HG02623 (cell line): ENCODE measurements around the gene NOS3.
"Not testable (repeated sequence)": the region's sequence is repeated elsewhere in the genome, so short reads cannot be mapped to it uniquely, and the experiment has no call there.

Experiments
- ATAC-seq: cut with Tn5 transposase; IDR thresholded peaks from one replicate; pipeline ENCODE4 v1.9.1; 2021; ENCODE audit warnings: moderate library complexity; ENCODE audit not compliant: unreplicated experiment

The NOS3 gene

GRCh38 chr7:151032936-151033863 is 42.4 kb downstream of the NOS3 start:
- ATAC-seq = no peak

- ATAC-seq = no peak
These were observed 43.0 kb downstream of the NOS3 start for GRCh38 chr7:151033864-151034249.

- no peak for ATAC-seq
These were observed 43.7 kb downstream of the NOS3 start for GRCh38 chr7:151034312-151035025.

DNA sequence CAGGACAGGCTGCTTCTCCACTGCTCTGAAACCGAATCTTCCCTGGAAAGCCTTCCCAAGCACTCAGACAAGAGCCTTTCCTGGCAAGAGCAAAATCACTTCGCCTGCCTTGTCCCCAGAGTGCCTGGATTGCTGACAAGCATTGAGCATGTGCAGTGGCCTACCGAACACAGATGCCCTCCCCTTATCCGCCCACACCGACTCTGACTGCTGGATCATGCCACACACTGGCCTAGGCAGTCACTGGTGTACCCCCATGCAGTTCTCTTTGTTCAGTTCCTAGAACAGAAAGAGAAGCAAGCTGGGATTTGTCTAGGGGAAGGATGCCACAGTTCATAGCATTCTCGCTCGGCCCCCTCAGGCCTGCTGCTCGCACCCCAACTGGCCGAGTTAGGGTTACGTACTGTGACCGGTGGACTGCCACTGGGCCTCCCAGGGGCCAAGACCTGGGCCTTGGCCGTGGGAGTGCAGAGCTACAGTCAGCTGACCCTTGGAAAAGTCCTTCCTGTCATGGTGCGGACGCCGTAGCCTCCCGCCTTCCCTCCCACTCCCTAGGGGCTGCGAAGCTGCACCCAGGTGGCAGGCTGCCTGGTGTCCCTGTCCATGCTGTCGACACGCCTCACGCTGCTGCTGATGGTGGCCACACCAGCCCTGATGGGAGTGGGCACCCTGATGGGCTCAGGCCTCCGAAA is 44.4 kb downstream of the NOS3 start:
- ATAC-seq = no peak

DNA sequence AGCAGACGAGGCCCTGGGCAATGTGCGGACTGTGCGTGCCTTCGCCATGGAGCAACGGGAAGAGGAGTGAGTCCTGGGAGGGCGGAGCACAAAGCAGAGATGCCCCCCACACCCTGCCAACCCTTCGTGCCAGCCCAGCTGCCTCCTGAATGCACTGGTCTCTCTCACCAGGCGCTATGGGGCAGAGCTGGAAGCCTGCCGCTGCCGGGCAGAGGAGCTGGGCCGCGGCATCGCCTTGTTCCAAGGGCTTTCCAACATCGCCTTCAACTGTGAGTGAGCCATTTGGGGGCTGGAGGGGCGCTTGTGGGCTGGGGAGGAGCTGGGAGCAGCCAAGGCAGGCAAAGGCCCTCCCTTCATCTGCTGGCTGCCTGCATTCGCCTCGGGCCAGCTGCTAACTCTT is 45.1 kb downstream of the NOS3 start:
- ATAC-seq = no peak

GRCh38 chr7:151038951-151039849 is 48.4 kb downstream of the NOS3 start:
- no peak for ATAC-seq

GRCh38 chr7:151039850-151040548 is 49.2 kb downstream of the NOS3 start:
- ATAC-seq = no peak

GRCh38 chr7:151040616-151041375 is 50.0 kb downstream of the NOS3 start:
- ATAC-seq = no peak

GRCh38 chr7:151043449-151043848 is 52.6 kb downstream of the NOS3 start:
- not testable (repeated sequence) for ATAC-seq

GRCh38 chr7:151043959-151044358 is 53.1 kb downstream of the NOS3 start:
- ATAC-seq = no peak

- ATAC-seq = no peak
These were observed 54.4 kb downstream of the NOS3 start for GRCh38 chr7:151045262-151045661.

DNA sequence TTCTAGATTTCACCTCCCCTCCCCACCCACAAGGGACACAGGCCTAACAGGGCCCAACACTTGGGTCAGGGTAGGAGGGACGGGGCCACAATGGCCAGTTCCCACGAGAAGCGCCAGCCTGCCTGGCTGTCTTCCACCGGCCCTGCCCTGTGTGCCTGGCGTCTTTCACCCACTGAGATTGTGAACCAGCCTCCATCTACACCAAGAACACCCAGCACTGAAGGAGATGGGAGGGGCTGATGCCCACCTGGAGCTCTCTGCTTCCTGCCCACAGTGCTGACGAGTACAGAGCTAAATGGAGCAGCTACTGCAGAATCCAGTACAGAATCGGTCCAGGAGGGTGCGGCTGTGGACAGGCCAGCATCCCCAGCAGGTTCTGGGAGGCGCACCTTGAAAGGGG is 55.1 kb downstream of the NOS3 start:
- ATAC-seq = no peak

- no peak for ATAC-seq
These were observed 56.1 kb downstream of the NOS3 start for GRCh38 chr7:151046603-151047573.

GRCh38 chr7:151047976-151048815 is 57.4 kb downstream of the NOS3 start, which contains the start of gene ASIC3:
Gene ASIC3, plus strand, starts transcription at chr7:151048531. Its CDS starts 355 bp downstream, at chr7:151048886.
- no peak for ATAC-seq

- ATAC-seq = no peak
These were observed 58.2 kb downstream of the NOS3 start for GRCh38 chr7:151048911-151049463.

GRCh38 chr7:151051108-151051507 is 60.3 kb downstream of the NOS3 start:
- no peak for ATAC-seq

GRCh38 chr7:151053096-151053495 is 62.3 kb downstream of the NOS3 start:
- no peak for ATAC-seq
